LNCaP clone FGC (cell line): ENCODE results near the gene IL17B.
A peak's percentile ranks its signal among the peaks of the same experiment; 100 is the strongest.

Experiments used
- DNase-seq: peaks from one replicate; pipeline ENCODE4 v3.0.0-alpha.2; 2011; ENCODE audit warnings: low read depth
- H3K4me3 ChIP-seq: 2 replicates; pipeline ENCODE4 v1.5.1; 2011; ENCODE audit warnings: mild to moderate bottlenecking, low read depth, low read length, control low read depth
- TF ChIP-seq, protein P1 (sequence below): IDR thresholded peaks from 2 replicates; pipeline ENCODE4 v1.5.1; 2012; ENCODE audit warnings: mild to moderate bottlenecking; ENCODE audit not compliant: control insufficient read depth, insufficient read depth; ENCODE audit errors: extremely low read depth

Gene IL17B

GRCh38 chr5:149356391-149356790 lies 22.7 kb downstream of the IL17B start:
- no peak overlapping the region for H3K4me3 ChIP-seq
- DNase-seq = no peak
- TF ChIP-seq, protein P1, sequence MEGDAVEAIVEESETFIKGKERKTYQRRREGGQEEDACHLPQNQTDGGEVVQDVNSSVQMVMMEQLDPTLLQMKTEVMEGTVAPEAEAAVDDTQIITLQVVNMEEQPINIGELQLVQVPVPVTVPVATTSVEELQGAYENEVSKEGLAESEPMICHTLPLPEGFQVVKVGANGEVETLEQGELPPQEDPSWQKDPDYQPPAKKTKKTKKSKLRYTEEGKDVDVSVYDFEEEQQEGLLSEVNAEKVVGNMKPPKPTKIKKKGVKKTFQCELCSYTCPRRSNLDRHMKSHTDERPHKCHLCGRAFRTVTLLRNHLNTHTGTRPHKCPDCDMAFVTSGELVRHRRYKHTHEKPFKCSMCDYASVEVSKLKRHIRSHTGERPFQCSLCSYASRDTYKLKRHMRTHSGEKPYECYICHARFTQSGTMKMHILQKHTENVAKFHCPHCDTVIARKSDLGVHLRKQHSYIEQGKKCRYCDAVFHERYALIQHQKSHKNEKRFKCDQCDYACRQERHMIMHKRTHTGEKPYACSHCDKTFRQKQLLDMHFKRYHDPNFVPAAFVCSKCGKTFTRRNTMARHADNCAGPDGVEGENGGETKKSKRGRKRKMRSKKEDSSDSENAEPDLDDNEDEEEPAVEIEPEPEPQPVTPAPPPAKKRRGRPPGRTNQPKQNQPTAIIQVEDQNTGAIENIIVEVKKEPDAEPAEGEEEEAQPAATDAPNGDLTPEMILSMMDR = no peak

- H3K4me3 ChIP-seq = no peak overlapping the region
- TF ChIP-seq, protein P1 = no peak
- DNase-seq = no peak
Observed at GRCh38 chr5:149355688-149356087, 23.4 kb downstream of the IL17B start.

DNA sequence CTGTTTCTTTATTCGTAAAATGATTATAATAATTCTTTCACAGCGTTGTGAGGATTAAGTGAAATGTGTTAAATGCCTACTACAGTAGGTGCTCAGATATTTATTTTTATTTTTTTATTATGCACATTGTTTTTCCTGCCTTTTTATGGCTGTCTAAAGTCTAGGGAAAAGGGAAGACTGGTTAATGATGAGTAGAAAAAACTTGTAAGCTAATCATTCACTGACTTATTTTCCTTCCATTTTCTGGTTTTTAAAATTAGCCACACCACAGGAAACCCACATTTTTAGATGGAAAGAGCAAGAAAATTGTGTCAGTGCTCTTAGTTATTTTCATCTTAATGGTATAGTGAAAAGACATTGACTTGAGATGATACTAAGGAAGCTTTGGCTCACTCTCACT lies 25.2 kb downstream of the IL17B start:
- no peak overlapping the region for H3K4me3 ChIP-seq
- DNase-seq = no peak

DNA sequence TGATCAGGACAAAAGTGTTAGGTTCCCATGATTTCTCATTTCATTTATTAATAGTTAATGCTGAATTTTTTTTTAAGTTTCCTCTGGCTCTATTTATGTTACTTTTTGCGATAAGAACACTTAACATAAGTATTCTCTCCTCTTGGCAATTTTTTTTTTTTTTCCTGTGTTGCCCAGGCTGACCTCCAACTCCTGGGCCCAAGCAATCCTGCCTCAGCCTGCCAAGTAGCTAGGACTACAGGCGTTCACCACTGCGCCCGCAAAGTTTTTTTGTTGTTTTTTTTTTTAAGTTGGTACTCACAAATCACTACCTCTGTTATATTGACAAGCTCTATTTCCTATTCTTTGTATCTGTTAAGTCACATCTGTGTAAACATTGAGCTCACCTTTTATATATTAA lies 26.9 kb downstream of the IL17B start:
- no peak for DNase-seq
- H3K4me3 ChIP-seq = no peak overlapping the region
- TF ChIP-seq, protein P1 = no peak

More for the DNA sequence above, 25.2 kb downstream of the IL17B start:
- TF ChIP-seq, protein P1 = no peak

DNA sequence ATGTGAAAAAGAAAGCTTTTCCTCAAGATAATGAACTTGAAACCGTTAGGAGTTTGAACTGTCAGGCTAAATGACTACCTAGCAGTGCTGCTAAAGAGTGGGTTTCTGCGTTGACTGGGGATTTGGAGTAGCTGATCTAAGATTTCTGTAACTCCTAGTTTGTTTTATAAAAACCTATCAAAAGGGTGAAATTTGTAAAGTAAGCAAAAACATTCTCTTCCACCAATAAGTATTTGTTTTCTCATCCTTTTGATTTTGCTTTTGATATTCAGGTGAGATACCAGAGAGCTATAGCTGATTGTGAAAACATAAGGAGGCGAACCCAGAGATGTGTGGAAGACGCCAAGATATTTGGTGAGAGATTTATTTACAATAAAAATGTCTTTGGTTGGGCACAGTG lies 29.7 kb downstream of the IL17B start:
- no peak overlapping the region for H3K4me3 ChIP-seq
- TF ChIP-seq, protein P1 = no peak
- DNase-seq = no peak

- TF ChIP-seq, protein P1 = no peak
- no peak overlapping the region for H3K4me3 ChIP-seq
- DNase-seq = no peak
Observed at GRCh38 chr5:149348518-149348917, 30.6 kb downstream of the IL17B start.

- TF ChIP-seq, protein P1 = no peak
- peak overlapping the region; percentile 83 for H3K4me3 ChIP-seq
- DNase-seq = no peak
Observed at GRCh38 chr5:149345892-149346222, 33.2 kb downstream of the IL17B start.
